ENCODE data around the gene CORO1C.
A peak's percentile ranks its signal among the peaks of the same experiment; 100 is the strongest.
"Not testable (repeated sequence)": the region's sequence is repeated elsewhere in the genome, so short reads cannot be mapped to it uniquely, and the experiment has no call there.

The CORO1C gene

DNA sequence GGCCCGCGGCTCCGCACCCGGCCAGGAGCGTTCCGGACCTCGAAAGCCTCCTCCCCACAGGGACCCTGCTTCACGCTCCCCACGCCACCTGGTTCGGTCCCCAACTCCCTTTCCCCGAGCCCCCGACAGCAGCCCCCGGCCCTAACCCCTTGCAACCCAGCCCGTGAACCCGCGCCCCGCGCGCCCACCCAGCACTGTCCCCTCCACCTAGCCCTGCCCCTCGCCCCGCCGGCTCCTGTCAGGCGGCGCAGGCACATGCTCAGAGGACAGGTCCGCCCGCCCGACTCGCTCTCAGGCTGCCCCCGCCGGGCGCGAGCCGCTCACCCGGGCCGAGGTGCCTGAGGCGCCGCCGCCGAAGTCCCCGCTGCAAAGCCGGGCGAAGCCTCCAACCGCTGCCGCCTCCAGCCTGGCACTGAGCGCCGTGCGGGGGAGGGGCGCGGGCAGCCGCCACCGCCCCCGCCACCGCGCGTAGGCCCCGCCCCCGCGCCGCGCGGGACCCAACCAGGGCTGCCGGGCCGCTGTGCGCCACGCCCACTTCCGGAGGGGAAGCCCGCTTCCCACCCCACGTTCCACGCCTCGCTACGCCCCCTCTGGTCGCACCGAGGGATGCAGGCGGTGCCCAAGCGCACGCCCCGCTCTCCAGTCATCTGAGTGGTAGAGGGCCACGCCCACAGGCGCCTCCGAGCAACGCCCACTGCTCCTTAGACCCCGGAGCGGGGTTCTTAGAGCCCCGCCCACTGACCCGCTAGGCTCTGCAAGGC is at the start of gene CORO1C:
Gene CORO1C (minus strand): TSS at position 414 of the 761 bp plus-strand sequence. CDS start 30,200 bp downstream, outside the sequence.
- peak; percentile 84 to 87 for DNase-seq (ENCODE audit: low read depth in 2 of 2)

DNA sequence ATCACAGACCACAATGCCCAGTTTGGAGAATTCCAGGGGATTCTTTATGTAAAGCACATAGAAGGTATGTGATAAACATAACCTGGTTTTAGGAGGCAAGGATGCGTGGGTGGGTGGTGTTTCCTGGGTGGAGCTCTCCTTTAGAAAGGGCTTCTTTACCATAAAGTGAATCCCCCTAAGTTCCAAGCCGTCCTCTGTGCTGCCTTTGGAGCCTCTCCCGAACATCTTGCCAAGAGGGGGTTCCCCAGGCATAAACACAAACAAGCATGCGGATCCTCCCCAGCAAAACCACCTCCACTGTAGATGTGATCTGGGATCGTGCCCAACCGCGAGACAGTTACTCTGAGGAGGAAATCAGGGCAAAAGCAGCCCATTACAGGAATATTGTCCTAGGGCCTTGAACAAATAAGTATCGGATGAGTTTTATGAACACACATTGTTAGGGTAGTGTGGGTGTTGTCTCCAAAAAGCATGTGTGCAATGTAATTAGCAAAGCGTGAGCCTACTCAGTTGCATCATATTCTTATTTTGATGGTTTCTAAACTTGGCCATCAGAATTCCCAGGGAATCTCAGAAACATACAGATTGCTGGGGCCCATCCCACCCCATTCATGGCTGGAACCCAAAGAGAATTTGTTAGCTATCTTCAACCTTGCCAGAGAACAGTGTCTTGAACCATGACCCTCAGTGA is 48.8 kb upstream of the CORO1C start:
- DNase-seq (ENCODE audit: low read depth in 2 of 2) = no peak

DNA sequence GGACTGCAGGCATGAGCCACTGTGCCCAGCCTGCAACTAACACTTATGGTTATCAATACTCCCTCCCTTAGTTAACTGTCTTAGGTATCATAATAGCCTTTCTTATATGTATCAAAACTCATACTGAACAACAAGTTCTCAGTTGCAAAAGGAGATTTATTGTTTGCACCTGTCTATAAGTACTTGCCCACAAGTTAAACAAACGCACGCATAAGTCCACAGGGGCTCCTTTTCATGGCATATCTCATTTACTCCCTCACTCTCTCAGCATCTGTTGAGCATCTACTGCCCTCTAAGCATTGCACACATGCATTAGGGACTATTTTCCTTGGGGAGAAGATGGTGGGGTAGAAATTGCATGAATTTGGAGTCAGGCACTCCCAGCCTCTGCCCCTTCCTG is 46.7 kb upstream of the CORO1C start:
- no peak for DNase-seq (ENCODE audit: low read depth in 2 of 2)

DNA sequence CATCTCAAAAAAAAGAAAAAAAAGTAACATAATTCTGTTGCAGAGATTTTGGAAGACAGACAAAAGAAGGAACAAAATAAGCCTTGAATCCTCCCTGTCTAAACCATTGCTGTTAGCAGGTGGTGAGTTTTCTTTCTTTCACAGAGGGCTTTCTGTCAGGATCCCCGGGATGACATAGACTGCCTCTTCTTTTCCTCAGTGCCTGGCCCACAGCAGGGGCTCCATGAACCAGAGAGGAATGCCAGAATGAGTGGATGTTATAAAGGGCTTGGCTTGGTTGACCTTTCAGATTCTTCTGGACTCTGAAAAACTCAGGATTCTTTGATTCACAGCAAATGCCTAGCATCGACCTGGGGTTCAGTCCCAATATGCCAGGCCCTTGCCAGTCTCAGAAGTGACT is 45.8 kb upstream of the CORO1C start:
- DNase-seq (ENCODE audit: low read depth in 2 of 2) = no peak

DNA sequence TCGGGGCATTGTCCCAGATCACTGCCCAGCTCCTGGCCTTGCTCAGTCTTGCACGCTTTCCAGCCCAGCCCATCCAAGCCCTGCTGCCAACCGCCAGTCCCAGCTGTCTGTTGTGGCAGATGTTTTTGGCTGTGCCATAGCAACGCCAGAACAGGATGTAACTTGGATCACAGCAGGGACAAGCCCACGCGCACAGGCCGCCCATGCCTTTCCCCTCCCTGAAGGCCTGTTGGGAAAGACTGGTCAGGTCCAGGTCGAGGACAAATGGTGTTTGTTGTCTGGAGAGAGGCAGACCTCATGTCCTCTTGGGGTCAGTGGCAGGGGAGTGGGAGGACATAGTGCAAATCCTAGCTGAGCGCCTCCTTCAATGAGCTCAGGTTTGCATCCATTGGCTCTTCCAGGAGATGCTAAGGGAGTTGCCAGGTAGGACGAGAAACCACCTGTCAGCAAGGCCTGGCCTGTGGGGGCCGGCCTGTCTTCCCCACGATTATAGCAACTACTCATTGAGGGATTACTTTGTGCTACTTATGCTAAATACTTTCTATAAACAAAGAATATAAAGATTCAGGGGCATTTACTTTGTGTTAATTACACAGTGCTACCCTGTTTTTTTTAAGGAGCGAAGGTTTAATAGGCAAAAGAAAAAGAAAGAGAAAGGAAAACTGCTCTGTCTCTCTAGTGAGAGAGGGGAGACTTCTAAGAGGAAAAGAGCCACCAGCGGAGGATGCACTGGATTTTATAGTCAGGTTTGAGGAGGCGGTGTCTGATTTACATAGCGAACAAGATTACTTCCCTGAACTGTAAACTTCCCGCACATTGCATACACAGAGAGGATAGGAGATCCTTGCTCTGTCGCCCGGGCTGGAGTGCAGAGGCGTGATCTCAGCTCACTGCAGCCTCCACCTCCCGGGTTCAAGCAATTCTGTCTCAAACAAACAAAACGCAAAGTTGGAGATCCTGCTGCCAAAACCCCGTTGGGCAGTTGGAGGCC is 42.8 kb upstream of the CORO1C start:
- DNase-seq (ENCODE audit: low read depth in 2 of 2) = no peak

DNA sequence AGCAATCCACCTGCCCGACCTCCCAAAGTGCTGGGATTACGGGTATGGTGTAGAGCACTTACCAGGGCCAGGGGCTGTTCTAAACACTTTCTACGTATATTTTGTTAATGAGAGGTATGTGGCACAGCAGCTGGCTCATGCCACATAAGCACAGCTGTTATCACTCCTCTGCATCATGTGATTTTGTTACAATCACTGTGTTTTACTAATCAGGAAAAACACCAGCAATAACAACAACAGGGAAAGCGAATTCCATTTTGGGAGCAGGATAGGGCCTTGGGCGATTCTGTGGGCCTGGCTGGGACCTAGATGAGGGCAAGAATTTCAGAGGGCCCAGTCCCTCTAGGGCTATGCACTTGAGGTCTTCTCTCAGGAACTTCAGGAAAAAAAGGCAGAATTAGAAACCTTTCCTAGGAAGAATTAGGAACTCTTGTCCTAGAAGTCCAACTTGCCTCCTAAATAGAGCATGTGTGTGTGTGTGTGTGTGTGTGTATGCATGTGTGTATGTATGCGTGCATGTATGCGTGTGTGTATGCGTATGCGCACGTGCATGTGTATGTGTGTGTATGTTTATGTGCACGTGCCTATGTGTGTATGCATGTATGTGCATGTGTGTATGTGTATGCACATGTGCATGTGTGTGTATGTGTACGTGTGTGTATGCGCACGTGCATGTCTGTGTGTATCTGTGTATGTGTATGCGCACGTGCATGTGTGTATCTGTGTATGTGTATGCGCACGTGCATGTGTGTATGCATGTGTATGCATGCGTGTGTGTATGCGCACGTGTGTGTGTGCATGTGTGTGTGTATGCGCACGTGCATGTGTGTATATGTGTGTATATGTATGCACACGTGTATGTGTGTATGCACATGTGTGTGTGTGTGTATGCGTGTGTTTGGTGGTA is 41.8 kb upstream of the CORO1C start:
- DNase-seq (ENCODE audit: low read depth in 2 of 2) = no peak

DNA sequence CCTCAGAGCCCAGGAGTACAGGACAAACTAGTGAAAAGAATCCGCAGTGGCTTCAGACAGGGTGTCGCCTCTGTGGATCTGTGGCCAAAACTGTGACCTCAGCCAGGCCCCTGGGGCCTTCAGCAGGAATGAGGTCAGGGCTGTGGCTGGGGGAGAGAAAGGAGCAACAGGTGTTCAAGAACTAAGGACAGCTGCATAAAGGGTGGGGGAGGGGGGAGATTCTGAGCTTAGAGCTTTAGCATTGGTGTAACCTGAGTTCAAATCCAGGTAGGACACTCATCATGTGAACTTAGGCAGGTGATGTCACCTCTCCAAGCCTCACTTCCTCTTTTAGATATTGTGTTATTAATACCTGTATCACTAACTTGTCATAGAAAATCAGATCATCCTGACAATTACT is 40.9 kb upstream of the CORO1C start:
- no peak for DNase-seq (ENCODE audit: low read depth in 2 of 2)

DNA sequence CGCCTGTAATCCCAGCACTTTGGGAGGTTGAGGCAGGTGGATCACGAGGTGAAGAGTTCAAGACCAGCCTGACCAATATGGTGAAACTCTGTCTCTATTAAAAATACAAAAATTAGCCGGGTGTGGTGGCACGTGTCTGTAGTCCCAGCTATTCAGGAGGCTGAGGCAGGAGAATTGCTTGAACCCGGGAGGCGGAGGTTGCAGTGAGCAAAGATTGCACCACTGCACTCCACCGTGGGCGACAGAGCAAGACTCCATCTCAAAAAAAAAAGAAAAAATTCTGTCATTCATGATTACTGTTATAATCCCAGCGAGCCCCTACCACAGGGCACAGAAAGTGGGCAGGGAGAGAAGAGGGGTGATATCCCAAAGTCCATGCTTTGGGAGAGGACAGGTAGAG is 40.5 kb upstream of the CORO1C start:
- DNase-seq (ENCODE audit: low read depth in 2 of 2) = not testable (repeated sequence)

DNA sequence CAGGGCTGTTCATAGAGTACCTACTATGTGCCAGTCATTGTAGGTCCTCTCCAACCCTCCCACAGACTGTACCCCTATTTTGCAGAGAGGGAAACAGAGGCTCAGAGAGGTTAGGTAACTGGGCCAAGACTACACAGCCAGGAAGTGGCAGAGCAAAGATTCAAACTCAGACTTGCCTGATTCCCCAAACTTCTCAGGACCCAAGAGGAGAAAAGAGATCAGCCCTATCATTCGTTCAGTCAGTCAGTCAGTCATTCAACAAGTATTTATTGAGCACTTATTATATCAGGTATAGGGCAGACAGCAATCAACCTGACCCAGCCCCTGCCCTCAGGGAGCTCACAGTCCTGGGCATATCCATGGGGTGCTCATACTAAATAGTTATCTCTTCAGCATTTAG is 39.6 kb upstream of the CORO1C start:
- DNase-seq (ENCODE audit: low read depth in 2 of 2) = no peak

DNA sequence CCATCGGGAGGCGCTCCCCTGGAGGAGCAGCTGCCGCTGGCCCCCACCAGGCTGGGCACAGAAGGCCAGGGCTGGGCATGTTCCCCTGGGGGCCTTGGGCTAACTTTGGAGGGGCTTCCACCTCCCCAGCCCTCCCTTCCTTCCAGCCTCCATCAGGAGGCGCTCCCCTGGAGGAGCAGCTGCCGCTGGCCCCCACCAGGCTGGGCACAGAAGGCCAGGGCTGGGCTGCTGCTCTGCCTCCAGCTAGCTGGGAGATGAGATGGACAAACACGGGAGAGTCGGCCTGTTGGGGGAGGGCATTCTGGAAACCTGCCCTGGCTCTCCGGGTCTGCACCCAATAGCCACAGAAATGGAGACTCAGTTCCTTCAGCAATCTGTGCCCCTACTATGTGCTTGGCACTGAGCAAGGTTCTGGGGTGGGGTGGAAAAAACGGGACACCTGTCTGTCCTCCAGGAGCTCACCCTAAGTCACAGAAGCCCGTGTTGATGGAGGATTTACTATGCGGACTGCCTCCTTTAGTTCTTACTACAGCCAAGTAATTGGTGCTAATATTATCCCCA is 39.0 kb upstream of the CORO1C start:
- no peak for DNase-seq (ENCODE audit: low read depth in 2 of 2)

DNA sequence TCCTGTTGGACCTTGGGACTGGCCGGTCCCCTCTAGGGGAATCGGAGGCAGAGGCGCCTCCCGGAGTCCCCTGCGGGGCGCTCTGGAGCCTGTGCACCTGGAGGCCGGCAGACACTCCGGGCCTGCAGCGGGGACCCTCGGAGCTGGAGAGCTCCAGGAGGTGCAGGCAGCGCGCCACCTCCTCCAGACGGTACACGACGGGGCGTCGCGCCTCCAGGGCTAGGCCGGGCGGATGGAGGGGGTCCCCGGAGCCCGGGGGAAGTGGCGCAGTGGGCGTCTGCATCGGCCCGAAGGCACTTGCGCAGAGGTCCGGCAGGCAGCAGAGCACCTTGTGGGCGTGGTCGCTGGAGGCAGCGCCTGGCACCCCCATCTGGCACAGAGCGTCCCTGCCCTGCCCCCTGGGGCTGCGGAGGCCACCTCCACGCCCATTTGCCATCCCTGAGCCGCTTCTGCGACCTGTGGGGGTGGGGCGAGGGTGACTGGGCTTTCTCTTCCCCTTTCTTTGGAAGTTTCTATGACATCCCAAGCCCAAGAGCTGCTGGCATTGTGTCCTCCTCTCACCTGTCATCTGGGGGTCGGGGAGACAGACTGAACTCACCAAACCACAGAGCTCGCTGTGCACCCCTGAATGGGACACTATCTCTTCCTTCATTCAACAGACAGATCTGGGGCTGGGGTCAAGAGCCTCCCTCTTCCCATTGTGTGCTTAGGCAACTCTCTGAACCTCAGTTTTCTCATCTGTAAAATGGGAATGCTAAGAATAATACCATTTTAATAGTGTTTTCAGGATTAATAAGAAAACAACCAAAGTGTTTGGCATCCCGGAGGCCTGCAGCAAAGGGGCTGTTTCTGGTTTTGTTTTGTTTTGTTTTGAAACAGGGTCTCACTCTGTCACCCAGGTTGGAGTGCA is 37.5 kb upstream of the CORO1C start:
- DNase-seq (ENCODE audit: low read depth in 2 of 2) = no peak

DNA sequence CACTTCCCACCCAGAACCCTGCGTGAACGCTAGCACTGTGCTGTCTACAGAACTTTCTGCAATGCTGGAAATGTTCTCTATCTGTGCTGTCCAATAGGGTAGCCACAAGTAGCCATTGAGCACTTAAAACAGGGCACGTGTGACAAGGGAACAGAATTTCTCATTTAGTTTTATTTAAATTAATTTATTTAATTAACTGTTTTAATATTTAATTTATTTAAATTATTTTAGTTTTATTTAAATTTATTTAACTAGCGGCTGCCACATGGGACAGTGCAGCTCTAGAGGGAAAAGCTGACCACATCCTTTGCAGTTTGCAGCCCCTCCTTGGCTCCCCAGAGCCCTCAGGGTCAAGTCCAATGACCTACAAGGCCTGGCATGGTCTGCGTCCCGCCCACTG is 35.0 kb upstream of the CORO1C start:
- no peak for DNase-seq (ENCODE audit: low read depth in 2 of 2)

DNA sequence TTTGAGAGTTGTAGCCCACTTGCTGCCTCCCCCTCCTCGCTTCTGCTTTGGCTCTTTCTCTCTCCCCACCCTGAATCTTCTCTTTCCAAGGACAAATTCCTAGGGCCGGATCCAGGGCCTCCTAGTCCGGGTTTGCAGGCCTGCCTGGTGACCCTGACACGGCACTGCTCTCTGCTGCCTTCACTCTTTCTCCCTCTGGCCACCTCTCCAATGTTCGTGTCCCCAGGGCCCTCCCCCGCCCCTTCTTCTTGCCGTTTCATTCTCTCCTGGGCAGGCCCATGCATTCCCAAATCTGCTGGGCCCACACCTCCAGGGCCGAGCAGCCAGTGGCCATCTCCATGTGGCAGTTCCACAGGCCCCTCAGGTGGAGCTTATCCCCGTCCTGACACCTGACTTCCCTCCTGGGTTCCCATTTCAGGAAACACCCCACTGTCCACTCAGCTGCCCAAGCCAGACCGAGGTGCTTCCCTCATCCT is 34.0 kb upstream of the CORO1C start:
- no peak for DNase-seq (ENCODE audit: low read depth in 2 of 2)

DNA sequence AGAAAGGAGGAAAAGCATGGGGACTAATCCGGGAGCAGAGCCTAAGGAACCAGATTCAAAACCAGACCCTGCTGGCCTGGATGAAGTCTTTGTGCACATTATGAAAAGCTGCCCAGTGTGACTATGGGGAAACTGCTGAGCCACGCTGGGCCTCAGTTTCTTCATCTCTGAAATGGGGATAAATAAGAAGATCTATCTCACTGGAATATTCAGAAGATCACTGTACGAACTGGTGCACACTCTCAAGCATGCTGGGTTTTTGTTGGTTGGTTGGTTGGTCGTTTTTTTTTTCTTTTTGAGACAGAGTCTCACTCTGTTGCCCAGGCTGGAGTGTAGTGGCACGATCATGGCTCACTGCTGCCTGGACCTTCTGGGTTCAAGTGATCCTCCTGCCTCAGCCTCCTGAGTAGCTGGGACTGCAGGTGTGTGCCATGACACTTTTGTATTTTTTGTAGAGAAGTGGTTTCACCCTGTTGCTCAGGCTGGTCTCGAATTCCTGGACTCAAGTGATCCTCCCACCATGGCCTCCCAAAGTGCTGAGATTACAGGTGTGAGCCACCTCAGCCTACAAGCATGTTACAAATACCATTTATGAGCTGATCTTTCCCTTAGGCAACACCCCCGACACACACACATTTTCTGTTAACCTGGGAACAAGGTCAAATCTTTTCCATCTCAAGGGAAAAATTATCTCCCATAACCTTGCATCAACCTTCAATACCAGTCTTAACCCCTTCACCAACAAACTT is 33.4 kb upstream of the CORO1C start:
- no peak for DNase-seq (ENCODE audit: low read depth in 2 of 2)

DNA sequence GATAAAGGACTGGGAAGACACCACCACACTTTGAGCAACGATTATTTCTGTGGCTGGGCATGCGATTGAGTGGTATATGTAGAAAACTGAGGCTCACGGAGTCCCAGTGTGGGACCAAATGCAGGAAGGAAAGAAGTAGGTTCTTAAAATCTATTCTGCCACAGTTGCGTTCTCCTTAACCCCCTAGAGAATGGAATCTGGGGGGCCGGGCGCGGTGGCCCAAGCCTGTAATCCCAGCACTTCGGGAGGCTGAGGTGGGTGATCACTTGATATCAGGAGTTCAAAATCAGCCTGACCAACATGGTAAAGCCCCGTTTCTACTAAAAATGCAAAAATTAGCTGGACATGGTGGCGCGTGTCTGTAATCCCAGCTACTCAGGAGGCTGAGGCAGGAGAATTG is 29.9 kb upstream of the CORO1C start:
- no peak for DNase-seq (ENCODE audit: low read depth in 2 of 2)

DNA sequence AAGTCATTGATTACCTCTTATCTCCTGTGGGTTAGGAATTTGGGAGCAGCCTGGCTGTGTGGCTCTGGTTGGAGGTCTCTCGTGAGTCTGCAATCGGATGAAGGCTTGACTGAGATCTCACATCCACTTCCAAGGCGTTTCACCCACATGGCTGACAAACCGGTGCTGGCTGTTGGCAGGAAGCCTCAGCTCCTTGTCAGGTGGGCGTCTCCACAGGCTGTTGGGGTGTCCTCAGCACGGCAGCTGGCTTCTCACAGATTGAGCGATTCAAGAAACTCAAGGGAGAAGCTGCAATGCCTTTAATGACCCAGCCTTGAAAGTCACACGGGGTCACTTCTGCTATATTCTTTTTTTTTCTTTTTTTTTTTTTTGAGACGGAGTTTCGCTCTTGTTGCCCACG is 28.6 kb upstream of the CORO1C start:
- DNase-seq (ENCODE audit: low read depth in 2 of 2) = no peak

DNA sequence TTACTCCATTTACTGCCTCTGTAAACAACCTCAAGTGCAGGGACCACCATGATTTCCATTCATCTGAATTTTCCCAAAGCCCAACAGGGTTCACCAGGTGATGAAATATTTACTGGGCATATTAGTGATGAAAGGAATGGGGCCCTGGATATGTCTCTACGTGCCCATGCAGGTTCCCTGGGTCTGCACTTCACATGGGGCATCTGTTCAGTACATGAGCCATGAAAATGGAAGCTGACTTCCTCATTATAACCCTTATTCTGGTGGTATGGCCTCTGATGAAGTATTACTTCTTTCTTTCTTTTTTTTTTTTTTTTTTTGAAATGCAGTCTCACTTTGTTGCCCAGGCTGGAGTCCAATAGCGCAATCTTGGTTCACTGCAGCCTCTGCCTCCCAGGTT is 26.5 kb upstream of the CORO1C start:
- DNase-seq (ENCODE audit: low read depth in 2 of 2) = no peak

DNA sequence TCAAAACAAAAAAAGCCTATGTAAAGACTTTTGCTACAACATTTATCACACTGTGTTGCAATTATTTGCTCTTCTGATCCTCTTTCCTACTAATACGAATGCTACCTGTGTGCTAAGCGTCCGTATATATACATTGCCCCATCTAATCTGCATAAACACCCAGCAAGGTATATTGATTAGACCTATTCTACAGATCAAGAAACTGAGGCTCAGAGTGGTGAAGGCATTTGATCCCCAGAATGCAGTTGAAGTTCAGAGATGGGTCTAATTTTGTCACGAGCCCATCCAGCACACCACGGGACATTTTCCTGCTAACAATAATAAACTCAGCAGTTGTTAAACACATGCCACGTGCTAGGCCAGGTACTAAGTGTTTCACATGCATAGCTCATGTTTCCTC is 25.1 kb upstream of the CORO1C start:
- DNase-seq (ENCODE audit: low read depth in 2 of 2) = no peak

DNA sequence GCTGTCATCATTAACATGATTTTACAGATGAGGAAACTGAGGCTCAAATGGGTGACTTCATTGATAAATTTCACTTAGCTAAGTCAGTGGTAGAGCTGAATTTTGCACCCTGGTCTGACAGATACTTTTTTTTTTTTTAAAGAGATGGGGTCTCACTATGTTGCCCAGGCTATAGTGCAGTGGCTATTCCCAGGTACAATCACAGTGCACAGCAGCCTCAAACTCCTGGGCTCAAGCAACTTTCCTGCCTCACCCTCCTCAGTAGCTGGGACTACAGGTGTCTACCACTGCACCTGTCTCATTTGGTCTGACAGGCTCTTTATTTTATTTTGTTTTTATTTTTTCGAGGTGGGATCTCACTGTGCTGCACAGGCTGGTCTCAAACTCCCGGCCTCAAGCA is 24.2 kb upstream of the CORO1C start:
- DNase-seq (ENCODE audit: low read depth in 2 of 2) = no peak
